ENCODE results near the gene PCDHGC4.

PCDHGC4 gene

GRCh38 chr5:141490271-141490670, 5.4 kb downstream of the PCDHGC4 start:
- DNase-seq (ENCODE audit: low read depth), result no peak

GRCh38 chr5:141490771-141491170, 5.9 kb downstream of the PCDHGC4 start:
- no peak for DNase-seq (ENCODE audit: low read depth)

- no peak for DNase-seq (ENCODE audit: low read depth)
Observed at GRCh38 chr5:141491323-141492167, 6.7 kb downstream of the PCDHGC4 start.

- no peak for DNase-seq (ENCODE audit: low read depth)
Observed at GRCh38 chr5:141492168-141492885, 7.5 kb downstream of the PCDHGC4 start.

GRCh38 chr5:141493500-141494422, 8.9 kb downstream of the PCDHGC4 start:
- DNase-seq (ENCODE audit: low read depth), result no peak

- no peak for DNase-seq (ENCODE audit: low read depth)
Observed at GRCh38 chr5:141494761-141495452, 10.1 kb downstream of the PCDHGC4 start.

- no peak for DNase-seq (ENCODE audit: low read depth)
Observed at GRCh38 chr5:141495453-141495811, 10.6 kb downstream of the PCDHGC4 start.

DNA sequence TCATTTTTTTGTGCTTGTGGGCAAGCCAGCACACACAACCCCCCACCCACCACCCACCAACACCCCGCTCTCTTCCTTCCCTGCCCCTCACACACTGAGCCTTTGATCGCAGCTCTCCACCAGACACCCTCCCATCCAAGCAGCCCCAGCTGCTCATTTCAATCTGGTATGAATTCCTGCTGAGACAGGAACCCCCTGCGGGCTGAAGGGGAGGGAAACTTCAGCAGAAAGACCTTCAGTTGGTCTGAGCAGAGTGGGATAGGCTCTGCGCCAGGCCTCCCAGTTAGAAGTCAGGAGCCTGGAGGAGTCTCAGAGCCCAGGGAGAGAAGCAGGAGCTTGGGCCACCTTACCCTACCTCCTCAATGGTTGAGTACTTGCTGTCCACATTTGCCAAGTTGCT, 11.2 kb downstream of the PCDHGC4 start:
- no peak for DNase-seq (ENCODE audit: low read depth)

DNA sequence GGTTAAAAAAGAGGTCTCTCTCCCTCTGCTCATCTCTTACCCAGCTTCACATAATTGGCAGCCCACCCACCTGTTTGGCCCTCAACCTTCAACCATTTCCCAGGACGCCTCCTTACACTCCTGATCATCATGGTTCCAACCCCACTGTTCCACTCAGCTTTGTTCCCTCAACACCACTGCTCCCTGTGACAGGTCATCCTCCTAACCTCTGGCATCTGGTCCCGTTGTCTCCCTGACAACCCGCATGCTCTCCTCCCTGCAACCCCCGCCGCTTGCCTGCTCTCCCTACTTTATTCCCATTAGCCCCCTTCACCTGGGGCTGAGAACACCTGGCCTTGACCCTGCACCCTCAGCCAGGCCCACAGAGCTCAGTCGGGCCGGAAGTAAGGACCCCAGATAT, 16.9 kb downstream of the PCDHGC4 start:
- DNase-seq (ENCODE audit: low read depth), result no peak

GRCh38 chr5:141503681-141504080, 18.9 kb downstream of the PCDHGC4 start:
- no peak for DNase-seq (ENCODE audit: low read depth)

DNA sequence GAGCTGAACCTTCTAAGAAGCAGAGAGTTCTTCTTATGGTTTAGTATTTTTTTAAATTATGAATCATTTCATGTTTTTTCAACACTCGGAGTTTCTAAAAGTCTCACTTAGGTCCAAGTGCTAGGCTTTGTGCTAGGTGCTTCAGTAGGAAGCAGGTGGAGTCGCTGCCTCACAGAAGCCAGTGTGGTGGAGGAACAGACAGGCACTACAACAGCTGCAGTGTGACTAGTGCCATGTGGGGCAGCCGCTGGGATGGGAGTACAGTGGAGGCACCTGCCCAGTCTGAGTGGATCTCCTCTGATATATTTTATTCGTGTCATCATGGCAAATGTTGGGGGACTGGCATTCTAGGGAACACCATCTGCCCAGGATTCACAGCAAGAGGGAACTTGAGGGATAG, 19.4 kb downstream of the PCDHGC4 start:
- DNase-seq (ENCODE audit: low read depth), result no peak

- DNase-seq (ENCODE audit: low read depth), result no peak
Observed at GRCh38 chr5:141506381-141507155, 21.7 kb downstream of the PCDHGC4 start.

- DNase-seq (ENCODE audit: low read depth), result no peak
Observed at GRCh38 chr5:141507387-141508091, 22.7 kb downstream of the PCDHGC4 start.

- DNase-seq (ENCODE audit: low read depth), result no peak
Observed at GRCh38 chr5:141508440-141508797, 23.6 kb downstream of the PCDHGC4 start.

GRCh38 chr5:141508798-141509611, 24.2 kb downstream of the PCDHGC4 start:
- no peak for DNase-seq (ENCODE audit: low read depth)

- DNase-seq (ENCODE audit: low read depth), result no peak
Observed at GRCh38 chr5:141510160-141510559, 25.3 kb downstream of the PCDHGC4 start.

GRCh38 chr5:141510850-141511601, 26.2 kb downstream of the PCDHGC4 start:
- no peak for DNase-seq (ENCODE audit: low read depth)

DNA sequence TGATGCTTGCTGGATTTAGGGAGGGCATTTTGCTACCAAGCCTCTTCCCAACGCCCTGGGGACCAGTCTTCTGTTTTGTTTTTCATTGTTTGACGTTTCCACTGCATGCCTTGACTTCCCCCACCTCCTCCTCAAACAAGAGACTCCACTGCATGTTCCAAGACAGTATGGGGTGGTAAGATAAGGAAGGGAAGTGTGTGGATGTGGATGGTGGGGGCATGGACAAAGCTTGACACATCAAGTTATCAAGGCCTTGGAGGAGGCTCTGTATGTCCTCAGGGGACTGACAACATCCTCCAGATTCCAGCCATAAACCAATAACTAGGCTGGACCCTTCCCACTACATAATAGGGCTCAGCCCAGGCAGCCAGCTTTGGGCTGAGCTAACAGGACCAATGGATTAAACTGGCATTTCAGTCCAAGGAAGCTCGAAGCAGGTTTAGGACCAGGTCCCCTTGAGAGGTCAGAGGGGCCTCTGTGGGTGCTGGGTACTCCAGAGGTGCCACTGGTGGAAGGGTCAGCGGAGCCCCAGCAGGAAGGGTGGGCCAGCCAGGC, 27.0 kb downstream of the PCDHGC4 start:
- DNase-seq (ENCODE audit: low read depth), result no peak

Measured in stimulated activated CD8-positive, alpha-beta memory T cell treated with anti-CD3 and anti-CD28 coated beads, Interleukin-12 subunit alpha, Interleukin-12 subunit beta, amount 100 ng/mL, for 1 hour (primary cell).